Nephron progenitor cell (in vitro differentiated cells): Measurements from ENCODE around the gene MAP4K4.

ENCODE experiments used
- DNase-seq: peaks from one replicate; pipeline ENCODE4 v3.0.0; 2021
- H3K27ac Mint-ChIP-seq: 2 replicates; pipeline ENCODE4 v1.8.0; 2021; ENCODE audit warnings: mild to moderate bottlenecking, moderate library complexity, mixed read lengths
- H3K27me3 Mint-ChIP-seq: 2 replicates; pipeline ENCODE4 v1.8.0; 2021; ENCODE audit warnings: mild to moderate bottlenecking, low read depth, mixed read lengths; ENCODE audit not compliant: poor library complexity
- H3K36me3 Mint-ChIP-seq: 2 replicates; pipeline ENCODE4 v1.8.0; 2021; ENCODE audit warnings: low read depth, mixed read lengths
- H3K4me1 Mint-ChIP-seq: 2 replicates; pipeline ENCODE4 v1.8.0; 2021; ENCODE audit warnings: mixed read lengths
- H3K4me3 Mint-ChIP-seq: 2 replicates; pipeline ENCODE4 v1.8.0; 2021; ENCODE audit warnings: mild to moderate bottlenecking, moderate library complexity, mixed read lengths
- H3K9me3 Mint-ChIP-seq: 2 replicates; pipeline ENCODE4 v1.8.0; 2021; ENCODE audit warnings: mild to moderate bottlenecking, moderate library complexity, mixed read lengths
- TF ChIP-seq, protein P1 (sequence below): fragments of 200-600 bp; sonication (generic); IDR thresholded peaks from 2 replicates; pipeline ENCODE4 v1.5.0; 2021; ENCODE audit warnings: antibody characterized with exemption

MAP4K4 gene

GRCh38 chr2:101781791-101782426 lies 84.4 kb downstream of the MAP4K4 start:
- peaks cover 58% of the 10 kb centered on the region for H3K4me1 Mint-ChIP-seq
- no peak overlapping the region for H3K4me3 Mint-ChIP-seq

GRCh38 chr2:101782427-101782792 lies 84.9 kb downstream of the MAP4K4 start:
- H3K4me1 Mint-ChIP-seq, result peaks cover 55% of the 10 kb centered on the region
- no peak overlapping the region for H3K4me3 Mint-ChIP-seq
- TF ChIP-seq, protein P1, sequence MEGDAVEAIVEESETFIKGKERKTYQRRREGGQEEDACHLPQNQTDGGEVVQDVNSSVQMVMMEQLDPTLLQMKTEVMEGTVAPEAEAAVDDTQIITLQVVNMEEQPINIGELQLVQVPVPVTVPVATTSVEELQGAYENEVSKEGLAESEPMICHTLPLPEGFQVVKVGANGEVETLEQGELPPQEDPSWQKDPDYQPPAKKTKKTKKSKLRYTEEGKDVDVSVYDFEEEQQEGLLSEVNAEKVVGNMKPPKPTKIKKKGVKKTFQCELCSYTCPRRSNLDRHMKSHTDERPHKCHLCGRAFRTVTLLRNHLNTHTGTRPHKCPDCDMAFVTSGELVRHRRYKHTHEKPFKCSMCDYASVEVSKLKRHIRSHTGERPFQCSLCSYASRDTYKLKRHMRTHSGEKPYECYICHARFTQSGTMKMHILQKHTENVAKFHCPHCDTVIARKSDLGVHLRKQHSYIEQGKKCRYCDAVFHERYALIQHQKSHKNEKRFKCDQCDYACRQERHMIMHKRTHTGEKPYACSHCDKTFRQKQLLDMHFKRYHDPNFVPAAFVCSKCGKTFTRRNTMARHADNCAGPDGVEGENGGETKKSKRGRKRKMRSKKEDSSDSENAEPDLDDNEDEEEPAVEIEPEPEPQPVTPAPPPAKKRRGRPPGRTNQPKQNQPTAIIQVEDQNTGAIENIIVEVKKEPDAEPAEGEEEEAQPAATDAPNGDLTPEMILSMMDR, result no peak

More at GRCh38 chr2:101781791-101782426, 84.4 kb downstream of the MAP4K4 start:
- DNase-seq, result no peak
- TF ChIP-seq, protein P1, result no peak
- H3K9me3 Mint-ChIP-seq, result no peaks in the 10 kb centered on the region
- H3K36me3 Mint-ChIP-seq, result peaks cover 22% of the 10 kb centered on the region
- peak overlapping the region; percentile 78 for H3K27ac Mint-ChIP-seq
- H3K27me3 Mint-ChIP-seq, result no peaks in the 10 kb centered on the region

GRCh38 chr2:101787097-101787496 lies 89.6 kb downstream of the MAP4K4 start:
- DNase-seq, result no peak
- Mint-ChIP-seq H3K4me3 (no peak overlapping the region), H3K27me3 (peaks cover 3% of the 10 kb centered on the region), H3K4me1 (peaks cover 13% of the 10 kb centered on the region), H3K9me3 (no peaks in the 10 kb centered on the region), H3K36me3 (peaks cover 39% of the 10 kb centered on the region), H3K27ac (no peak overlapping the region)
- TF ChIP-seq, protein P1, result no peak

More at GRCh38 chr2:101782427-101782792, 84.9 kb downstream of the MAP4K4 start:
- Mint-ChIP-seq H3K9me3 (no peaks in the 10 kb centered on the region), H3K36me3 (peaks cover 22% of the 10 kb centered on the region), H3K27me3 (no peaks in the 10 kb centered on the region), H3K27ac (no peak overlapping the region)
- DNase-seq, result no peak

DNA sequence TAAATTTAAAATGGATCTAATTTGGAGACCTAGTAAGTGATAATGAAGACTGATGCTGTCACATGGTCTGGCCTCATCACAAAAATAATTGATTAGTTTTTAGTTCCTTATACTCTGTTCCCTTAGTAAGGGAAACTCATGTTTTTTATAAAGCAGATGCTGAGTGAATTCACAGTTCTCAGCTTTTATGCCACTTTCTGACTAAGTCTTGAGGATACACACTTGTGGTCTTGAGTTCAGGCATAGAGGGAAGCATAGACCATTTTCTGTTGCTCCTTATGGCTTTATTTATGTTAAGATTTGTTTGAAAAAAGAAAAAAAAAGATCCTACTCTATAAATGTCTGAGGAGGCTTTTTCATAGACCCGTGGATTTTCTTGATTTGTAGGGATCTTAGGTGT lies 91.1 kb downstream of the MAP4K4 start:
- Mint-ChIP-seq H3K36me3 (peaks cover 36% of the 10 kb centered on the region), H3K4me3 (no peak overlapping the region), H3K27ac (no peak overlapping the region), H3K27me3 (peaks cover 3% of the 10 kb centered on the region), H3K4me1 (peaks cover 5% of the 10 kb centered on the region), H3K9me3 (no peaks in the 10 kb centered on the region)
- TF ChIP-seq, protein P1, result no peak
- no peak for DNase-seq

DNA sequence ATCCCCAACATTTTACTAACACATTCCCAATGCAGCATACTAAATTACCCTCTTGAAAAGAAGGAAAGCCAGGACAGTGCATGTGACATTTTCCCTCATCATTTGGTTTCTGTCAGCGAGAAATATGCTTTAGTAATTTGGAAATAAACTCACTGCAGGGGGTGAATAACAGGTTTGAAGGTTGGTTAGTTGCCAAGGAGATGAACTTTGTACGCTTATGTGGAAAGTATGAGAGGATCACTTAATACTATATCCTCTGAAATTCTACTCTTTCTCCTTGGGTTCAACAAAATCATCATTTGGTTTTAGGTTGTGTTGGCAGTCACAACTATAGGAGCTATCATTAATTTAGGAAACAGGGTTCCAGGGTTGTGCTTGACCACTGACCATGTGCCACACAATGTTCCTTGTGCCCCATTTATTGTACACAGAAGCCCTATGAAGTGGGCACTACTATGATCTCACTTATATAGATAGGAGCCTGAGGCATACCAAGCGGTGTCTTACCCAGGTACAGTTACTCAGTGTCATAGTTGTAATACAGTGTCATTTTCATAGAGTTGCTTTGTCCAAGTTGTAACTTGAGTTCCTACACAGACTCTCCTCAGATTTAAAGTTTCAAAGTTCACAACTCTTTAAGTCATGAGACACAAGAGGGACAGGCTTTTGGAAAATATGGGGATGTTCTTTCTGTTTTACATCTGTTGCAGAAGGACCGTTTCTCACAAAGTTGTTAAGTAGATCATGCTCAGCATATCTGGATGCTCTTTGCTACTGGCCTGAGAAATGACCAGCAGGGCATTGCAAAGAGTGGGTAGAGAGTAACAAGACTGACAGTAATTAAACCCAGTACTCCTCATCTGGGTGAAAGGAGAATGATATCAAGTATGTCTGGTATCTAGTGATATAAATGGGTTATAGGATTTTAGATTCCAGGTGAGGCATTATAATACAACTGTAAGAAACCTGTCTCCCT lies 91.8 kb downstream of the MAP4K4 start:
- TF ChIP-seq, protein P1, result no peak
- no peaks in the 10 kb centered on the region for H3K9me3 Mint-ChIP-seq
- H3K36me3 Mint-ChIP-seq, result peaks cover 28% of the 10 kb centered on the region
- DNase-seq, result no peak
- H3K4me3 Mint-ChIP-seq, result no peak overlapping the region
- H3K27ac Mint-ChIP-seq, result peak overlapping the region; percentile 20
- H3K4me1 Mint-ChIP-seq, result no peaks in the 10 kb centered on the region
- H3K27me3 Mint-ChIP-seq, result peaks cover 3% of the 10 kb centered on the region
